ACHN (cell line): ENCODE data around the gene SMAD6.

ENCODE experiments used
- DNase-seq: peaks from one replicate; pipeline ENCODE4 v3.0.0-alpha.2; 2015
- in situ Hi-C: cut with HindIII; loops from 2 replicates; pipeline ENCODE4 v1.10.0; 2017; ENCODE audit warnings: low sequenced_read_pairs, low pct_ligation_motif_present, low pct_unique_long_range_greater_than_20kb

The SMAD6 gene

GRCh38 chr15:66702035-66702786 is at the start of gene SMAD6:
Gene SMAD6 (plus strand): TSS chr15:66702236. CDS start chr15:66703259, 1,023 bp downstream.
- in situ Hi-C loops, result no loop called here
- DNase-seq, result peak; percentile 96

DNA sequence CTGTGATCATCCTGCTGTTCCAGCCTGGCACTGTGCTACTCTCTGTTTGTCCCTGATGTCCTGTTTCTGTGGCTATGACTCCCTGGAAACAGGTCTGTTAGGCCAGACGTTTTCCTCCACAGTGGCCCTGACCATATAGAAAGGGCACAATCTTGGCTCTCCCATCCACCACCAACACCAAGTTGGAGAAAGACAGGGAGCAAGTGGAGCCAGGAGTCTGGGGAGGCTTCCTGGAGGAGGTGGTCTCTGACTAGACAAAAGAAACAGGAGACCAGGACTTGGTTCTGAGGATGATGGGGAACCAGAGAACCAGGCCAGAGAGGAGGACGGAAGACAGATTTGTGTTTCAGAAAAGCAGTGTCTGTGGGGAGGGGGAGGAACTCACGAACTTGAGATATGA is 49.2 kb upstream of the SMAD6 start:
- no peak for DNase-seq
- in situ Hi-C loops, result no loop called here

- DNase-seq, result no peak
- in situ Hi-C loops, result no loop called here
These were observed 48.6 kb upstream of the SMAD6 start for GRCh38 chr15:66653398-66653797.

GRCh38 chr15:66653852-66654251 is 48.2 kb upstream of the SMAD6 start:
- no peak for DNase-seq
- in situ Hi-C loops, result no loop called here

DNA sequence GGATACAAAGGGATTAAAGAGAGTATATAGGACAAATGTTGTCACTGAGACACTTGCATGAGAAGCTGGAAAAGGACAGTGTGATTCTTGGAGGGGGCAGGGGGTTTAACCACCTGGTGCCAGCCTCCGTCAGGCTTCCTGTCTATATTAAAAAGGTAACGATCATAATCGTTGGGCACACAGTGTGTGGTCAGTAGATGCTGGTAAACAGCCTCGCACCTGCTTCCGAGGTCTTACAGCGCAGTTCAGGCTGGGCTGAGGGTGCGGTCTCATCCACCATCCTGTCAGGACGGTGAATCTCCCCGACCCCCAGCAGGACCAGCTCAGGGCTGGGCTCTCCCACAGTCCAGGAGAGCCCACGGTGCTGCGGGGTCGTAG is 47.7 kb upstream of the SMAD6 start:
- in situ Hi-C loops, result no loop called here
- no peak for DNase-seq

DNA sequence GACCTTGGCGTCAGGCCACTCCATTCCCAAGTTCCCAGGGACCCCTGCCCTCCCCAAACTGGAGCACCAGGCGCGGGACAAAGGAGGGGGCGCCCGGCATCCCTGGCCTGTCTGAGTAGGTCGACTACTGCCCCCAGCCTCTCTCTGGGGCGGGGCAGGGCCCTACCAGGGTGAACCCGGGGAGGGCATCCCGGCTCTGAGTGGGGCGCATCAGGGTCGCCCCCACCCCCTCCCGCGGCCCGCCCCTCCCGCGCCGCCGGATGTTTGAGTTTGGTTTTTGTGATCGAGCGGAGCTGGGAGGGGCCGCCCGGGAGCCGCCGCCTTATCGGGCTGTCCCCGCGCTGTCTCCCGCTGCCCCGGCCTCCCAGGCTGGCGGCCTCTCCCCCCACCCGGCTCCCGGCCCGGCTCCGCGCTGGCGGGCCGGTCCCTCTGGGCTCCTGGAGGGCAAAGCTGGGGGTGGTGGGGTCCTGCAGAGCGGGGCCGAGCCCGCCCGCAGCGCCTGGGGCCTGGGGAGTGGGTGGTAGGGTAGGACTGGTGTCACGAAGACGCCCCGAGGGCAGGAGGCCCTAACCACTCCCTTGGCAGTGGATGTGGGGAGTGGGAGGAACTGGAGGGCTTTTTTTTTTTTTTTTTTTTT is 47.2 kb upstream of the SMAD6 start:
- DNase-seq, result no peak
- in situ Hi-C loops, result no loop called here

GRCh38 chr15:66655511-66655910 is 46.5 kb upstream of the SMAD6 start:
- no peak for DNase-seq
- in situ Hi-C loops, result no loop called here

DNA sequence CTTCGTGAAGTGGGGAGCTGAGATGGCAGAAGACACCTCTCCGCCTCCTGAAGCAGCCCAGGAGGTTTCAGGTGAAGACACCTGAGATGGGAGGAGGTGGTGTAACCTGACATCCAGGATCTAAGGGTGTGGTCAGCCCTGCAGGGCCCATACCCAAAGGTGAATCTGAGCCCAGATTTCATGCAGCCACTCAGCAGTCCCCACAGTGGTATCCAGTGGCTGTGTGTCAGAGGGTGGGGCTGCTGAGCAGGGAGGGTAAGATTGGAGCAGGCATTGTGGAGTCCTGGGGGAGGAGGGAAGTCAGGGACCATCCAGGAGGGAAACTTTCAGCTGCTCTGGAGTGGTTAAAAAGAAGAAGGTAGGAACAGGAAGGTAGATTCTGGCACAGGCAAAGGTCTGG is 46.0 kb upstream of the SMAD6 start:
- in situ Hi-C loops, result no loop called here
- no peak for DNase-seq

DNA sequence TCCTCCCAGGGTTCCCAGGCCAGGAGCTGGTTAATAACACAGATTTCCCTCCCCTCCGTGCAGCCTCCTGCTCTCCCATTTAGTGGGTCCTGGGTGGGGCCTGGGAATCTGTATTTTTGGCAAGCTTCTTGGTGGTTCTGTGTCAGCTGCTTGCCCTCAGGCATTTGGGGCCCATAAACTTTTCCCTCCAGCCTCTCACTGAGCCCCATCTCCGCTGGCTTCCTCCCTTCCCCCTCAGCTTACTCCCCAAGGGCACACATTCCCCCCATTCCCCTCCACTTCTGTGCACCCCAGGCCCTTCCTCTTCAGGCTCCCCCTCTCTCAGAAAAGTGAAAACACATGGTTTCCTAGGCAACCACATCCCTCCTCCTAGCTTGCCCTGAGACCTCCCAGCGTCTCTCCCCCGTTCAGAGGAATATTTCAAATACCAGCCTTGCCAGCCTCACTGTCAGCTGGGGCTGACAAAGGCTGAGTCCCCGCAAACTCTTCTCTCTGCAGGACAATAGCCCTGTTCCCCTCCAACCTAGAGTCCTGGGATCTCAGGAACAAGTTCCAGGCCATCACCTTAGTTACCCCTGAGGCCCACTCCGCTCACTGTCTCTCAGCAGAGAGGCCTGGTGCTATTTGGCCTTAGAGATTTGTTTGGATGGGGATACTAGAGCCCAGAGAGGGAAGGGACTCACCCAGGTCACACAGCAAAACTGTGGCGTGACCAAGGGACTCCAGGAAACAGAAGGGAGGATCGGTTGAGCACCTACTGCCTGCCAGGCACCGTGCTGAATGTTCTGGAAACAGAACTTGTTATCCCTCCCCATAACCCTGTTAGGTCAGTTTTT is 44.6 kb upstream of the SMAD6 start:
- in situ Hi-C loops, result no loop called here
- DNase-seq, result no peak

DNA sequence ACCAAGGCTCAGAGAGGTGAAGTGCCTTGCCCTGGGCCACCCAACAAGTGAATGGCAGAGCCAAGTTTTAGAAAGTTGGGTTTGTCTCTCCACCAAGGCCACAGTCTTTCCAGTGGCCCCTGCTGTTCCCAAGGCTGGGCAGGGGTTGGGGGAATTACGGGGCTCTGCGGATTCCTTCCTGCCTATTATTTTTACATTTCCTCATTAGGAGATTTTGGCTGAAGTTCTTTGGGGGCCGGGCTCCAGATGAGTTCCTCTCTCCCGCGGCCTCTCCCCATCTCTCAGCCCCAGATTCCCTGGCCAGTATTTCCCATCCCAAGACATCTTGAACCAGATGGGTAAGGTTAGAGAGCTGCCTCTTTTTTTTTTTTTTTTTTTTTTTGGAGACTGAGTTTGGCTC is 44.0 kb upstream of the SMAD6 start:
- in situ Hi-C loops, result no loop called here
- DNase-seq, result no peak

GRCh38 chr15:66658855-66659254 is 43.2 kb upstream of the SMAD6 start:
- DNase-seq, result no peak
- in situ Hi-C loops, result no loop called here

GRCh38 chr15:66659384-66659783 is 42.7 kb upstream of the SMAD6 start:
- in situ Hi-C loops, result no loop called here

DNA sequence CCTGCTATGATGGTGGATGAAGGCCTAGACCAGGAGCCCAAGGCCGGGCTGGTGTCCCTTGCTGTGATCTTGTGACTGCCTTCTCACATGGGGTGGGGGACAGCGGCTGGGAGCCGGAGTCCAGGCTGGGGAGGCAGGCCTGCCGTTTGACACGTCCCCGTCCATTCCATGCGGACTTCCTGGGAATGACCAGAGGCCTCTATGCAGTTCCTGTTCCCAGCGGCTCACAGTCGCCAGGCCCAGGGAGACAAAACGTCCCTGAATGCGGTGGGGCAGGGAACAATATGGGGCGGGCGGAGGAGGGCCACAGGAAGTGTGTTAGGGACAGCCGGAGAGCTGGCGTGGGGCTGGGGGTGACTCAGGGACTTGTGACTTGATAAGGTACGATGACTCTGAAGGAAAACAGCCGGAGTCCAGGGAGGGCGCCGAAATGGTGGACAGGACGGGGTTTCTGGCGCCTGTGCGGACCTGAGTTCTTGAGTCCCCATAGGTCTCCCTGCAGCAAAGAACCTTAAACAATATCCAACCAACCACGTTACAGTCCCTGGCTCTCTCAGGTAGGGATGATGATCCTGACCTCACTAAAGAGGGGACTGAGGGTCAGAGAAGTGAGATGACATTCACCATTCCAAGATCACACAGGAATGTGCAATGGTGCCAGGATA is 40.5 kb upstream of the SMAD6 start:
- DNase-seq, result no peak
- in situ Hi-C loops, result no loop called here

More at GRCh38 chr15:66659384-66659783, 42.7 kb upstream of the SMAD6 start:
- DNase-seq, result no peak

GRCh38 chr15:66662522-66662921 is 39.5 kb upstream of the SMAD6 start:
- no peak for DNase-seq

GRCh38 chr15:66663664-66664063 is 38.4 kb upstream of the SMAD6 start:
- no peak for DNase-seq
- in situ Hi-C loops, result no loop called here

More at GRCh38 chr15:66662522-66662921, 39.5 kb upstream of the SMAD6 start:
- in situ Hi-C loops, result no loop called here

DNA sequence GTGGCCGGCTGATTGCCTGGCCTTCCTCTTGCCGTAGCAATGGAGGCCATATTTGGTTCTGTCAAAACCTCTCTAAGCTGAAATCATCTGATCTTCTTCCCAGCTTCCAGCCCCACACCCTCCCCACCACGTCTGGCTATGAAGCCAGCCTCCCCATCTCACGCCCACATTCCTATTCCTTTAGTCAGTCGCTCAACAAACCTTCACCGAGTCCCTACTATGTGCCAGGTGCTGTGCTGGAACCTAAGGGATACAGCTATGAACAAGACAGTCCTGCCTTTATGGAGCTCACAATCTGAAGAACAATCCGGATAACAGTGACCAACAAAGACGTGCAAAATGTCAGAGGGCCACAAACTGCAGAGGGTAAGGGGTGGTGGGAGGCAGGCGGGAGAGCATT is 31.9 kb upstream of the SMAD6 start:
- no peak for DNase-seq
- in situ Hi-C loops, result no loop called here

DNA sequence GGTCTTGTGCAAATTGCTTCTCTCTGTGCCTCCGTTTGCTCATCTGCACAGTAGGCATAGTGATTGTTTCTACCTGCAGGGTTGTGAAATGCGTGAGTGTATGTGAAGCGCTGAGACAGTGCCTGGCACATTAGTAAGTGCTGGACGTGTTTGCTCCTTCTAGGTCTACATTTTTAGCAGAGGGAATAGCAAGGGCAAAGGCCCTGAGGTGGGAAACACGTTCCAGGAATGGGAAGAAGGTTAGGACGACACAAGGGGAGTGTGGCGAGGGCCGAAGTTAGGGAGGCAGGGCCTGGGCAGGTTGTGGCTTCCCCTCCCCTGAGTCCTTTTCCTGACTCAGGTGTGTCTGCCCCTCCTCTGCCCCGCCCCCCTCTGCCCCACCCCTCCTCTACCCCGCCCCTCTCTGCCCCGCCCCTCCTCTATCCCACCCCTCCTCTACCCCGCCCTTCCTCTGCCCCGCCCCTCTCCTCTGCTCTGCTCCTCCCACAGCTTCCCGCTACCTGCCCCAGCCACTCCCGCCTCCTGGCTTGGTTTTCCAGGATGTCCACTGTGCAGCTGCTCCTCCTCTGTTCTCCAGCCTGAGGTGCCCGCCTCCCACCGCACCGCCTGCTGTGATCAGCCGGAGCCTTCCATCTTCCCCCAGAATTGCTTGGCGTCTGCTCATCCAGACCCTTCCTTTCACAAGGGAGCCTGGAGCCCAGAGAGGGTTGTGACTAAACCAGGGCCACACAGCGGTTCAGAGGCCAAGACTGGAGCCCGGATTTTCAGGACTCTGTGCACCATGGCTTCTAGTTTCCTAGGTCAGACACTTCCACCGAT is 31.1 kb upstream of the SMAD6 start:
- in situ Hi-C loops, result no loop called here
- DNase-seq, result no peak

GRCh38 chr15:66672867-66673266 is 29.2 kb upstream of the SMAD6 start:
- in situ Hi-C loops, result no loop called here
- no peak for DNase-seq
